WTC11 (cell line): ENCODE results near the gene PLCXD1. TPM values are rescaled to one million over a fixed set of nuclear protein-coding genes. Genes with fewer than 3 reads are reported as not detected.

Source experiments
- ATAC-seq: fragments of 200-7000 bp; cut with Tn5 transposase; 2 replicates; pipeline ENCODE4 v1.10.0; 2021; ENCODE audit warnings: mild to moderate bottlenecking, moderate library complexity
- CTCF ChIA-PET: fragments of 300-600 bp; sonication (Branson Sonifier 250); formaldehyde crosslinking; loops from one replicate; lab custom pipeline; 2021; ENCODE audit warnings: antibody characterized with exemption; lab: Charles Lee
- POLR2A ChIA-PET: fragments of 350-600 bp; sonication (Branson Sonifier 250); formaldehyde crosslinking; loops from one replicate; lab custom pipeline; 2021; ENCODE audit warnings: antibody characterized with exemption; lab: Charles Lee
- DNase-seq: peaks from one replicate; pipeline ENCODE4 v3.0.0; 2021; ENCODE audit warnings: low spot score
- H3K27ac Mint-ChIP-seq: 2 replicates; pipeline ENCODE4 v1.8.0; 2021; ENCODE audit warnings: mixed read lengths
- H3K27me3 Mint-ChIP-seq: 2 replicates; pipeline ENCODE4 v1.8.0; 2021; ENCODE audit warnings: low read depth, mild to moderate bottlenecking, moderate library complexity, mixed read lengths
- H3K36me3 Mint-ChIP-seq: 2 replicates; pipeline ENCODE4 v1.8.0; 2021; ENCODE audit warnings: mixed read lengths
- H3K4me1 Mint-ChIP-seq: 2 replicates; pipeline ENCODE4 v1.8.0; 2022; ENCODE audit warnings: mixed read lengths
- H3K4me3 Mint-ChIP-seq: 2 replicates; pipeline ENCODE4 v1.8.0; 2021; ENCODE audit warnings: mild to moderate bottlenecking, moderate library complexity, mixed read lengths
- H3K9me3 Mint-ChIP-seq: 2 replicates; pipeline ENCODE4 v1.8.0; 2021; ENCODE audit warnings: mixed read lengths
- EMX1 ChIP-seq: fragments of 250-450 bp; sonication (Bioruptor Pico); IDR thresholded peaks from 2 replicates; pipeline ENCODE4 v1.8.0; 2021; ENCODE audit warnings: mild to moderate bottlenecking
- GABPB1 ChIP-seq: sonication (generic); formaldehyde crosslinking; IDR thresholded peaks from 2 replicates; pipeline ENCODE4 v1.8.1; 2023; ENCODE audit warnings: mild to moderate bottlenecking, missing genetic modification reagents
- IRF2 ChIP-seq: sonication (generic); formaldehyde crosslinking; IDR thresholded peaks from 2 replicates; pipeline ENCODE4 v1.8.0; 2022; ENCODE audit warnings: low read depth, missing genetic modification reagents, borderline replicate concordance
- JAZF1 ChIP-seq: fragments of 250-450 bp; sonication (Bioruptor Pico); IDR thresholded peaks from 2 replicates; pipeline ENCODE4 v1.9.0; 2021; ENCODE audit warnings: moderate library complexity, mild to moderate bottlenecking, inconsistent platforms
- SOX15 ChIP-seq: fragments of 250-450 bp; sonication (Bioruptor Pico); IDR thresholded peaks from 2 replicates; pipeline ENCODE4 v1.9.0; 2021; ENCODE audit warnings: mild to moderate bottlenecking
- ZNF232 ChIP-seq: sonication (generic); formaldehyde crosslinking; IDR thresholded peaks from 2 replicates; pipeline ENCODE4 v1.8.0; 2022; ENCODE audit warnings: mild to moderate bottlenecking, missing genetic modification reagents
- ZNF416 ChIP-seq: fragments of 250-450 bp; sonication (Bioruptor Pico); IDR thresholded peaks from 2 replicates; pipeline ENCODE4 v1.9.0; 2021; ENCODE audit warnings: mild to moderate bottlenecking, inconsistent platforms
- total RNA-seq: library from RNA; stranded (reverse); gene quantifications from 3 replicates; pipeline ENCODE4 v1.2.3, GENCODE V29; 2021
- TF ChIP-seq, protein P1 (sequence below): fragments of 250-450 bp; sonication (Bioruptor Pico); IDR thresholded peaks from 2 replicates; pipeline ENCODE4 v1.9.0; 2021; ENCODE audit warnings: moderate library complexity, mild to moderate bottlenecking, inconsistent platforms, borderline replicate concordance
- TF ChIP-seq, protein P2 (sequence below): fragments of 250-450 bp; sonication (Bioruptor Pico); IDR thresholded peaks from 2 replicates; pipeline ENCODE4 v1.8.0; 2021; ENCODE audit warnings: mild to moderate bottlenecking
- TF ChIP-seq, protein P3 (sequence below): sonication (generic); formaldehyde crosslinking; IDR thresholded peaks from 2 replicates; pipeline ENCODE4 v1.8.1; 2022; ENCODE audit warnings: low read depth, mild to moderate bottlenecking, moderate library complexity, missing genetic modification reagents, borderline replicate concordance
- TF ChIP-seq, protein P4 (sequence below): fragments of 250-450 bp; sonication (Bioruptor Pico); conservative IDR thresholded peaks from 2 replicates; pipeline ENCODE4 v1.9.0; 2021; ENCODE audit warnings: mild to moderate bottlenecking
- TF ChIP-seq, protein P5 (sequence below): sonication (generic); formaldehyde crosslinking; IDR thresholded peaks from 2 replicates; pipeline ENCODE4 v1.8.1; 2023; ENCODE audit warnings: mild to moderate bottlenecking, missing genetic modification reagents, moderate library complexity
- TF ChIP-seq, protein P6 (sequence below): fragments of 250-450 bp; sonication (Bioruptor Pico); IDR thresholded peaks from 2 replicates; pipeline ENCODE4 v2.1.2; 2022; ENCODE audit warnings: mild to moderate bottlenecking, moderate library complexity

The PLCXD1 gene
- total RNA-seq, 1 experiment from 2014 or later, result 131 TPM

DNA sequence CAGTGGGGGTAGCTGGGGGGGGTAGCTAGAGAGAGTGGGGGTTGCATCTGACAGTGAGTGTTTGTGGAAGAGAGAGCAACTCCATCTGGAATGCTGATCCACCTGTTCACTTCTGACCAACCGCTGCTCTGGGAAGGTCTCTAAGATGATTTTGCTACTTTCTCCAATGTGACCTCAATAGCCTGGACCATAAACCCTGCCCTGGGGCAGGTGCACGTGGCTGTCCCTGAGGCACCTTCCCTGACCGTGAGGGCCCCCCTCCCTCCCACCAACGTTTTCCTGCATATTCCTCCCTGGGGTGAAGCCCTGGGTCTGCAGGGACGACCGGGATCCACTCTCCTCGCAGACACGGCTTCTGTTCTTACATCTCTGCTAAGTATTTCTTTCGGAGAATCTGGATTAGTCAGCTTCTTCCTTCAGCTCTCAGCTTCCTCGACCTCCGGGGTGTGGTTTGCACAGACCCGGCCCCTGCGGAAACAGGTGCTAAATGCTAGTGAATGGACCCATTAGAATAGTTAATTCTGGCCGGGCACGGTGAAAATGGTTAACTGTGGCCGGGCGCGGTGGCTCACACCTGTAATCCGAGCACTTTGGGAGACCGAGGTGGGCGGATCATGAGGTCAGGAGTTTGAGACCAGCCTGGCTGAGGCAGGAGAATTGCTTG is 21.4 kb upstream of the PLCXD1 start:
- no peak for DNase-seq
- Mint-ChIP-seq H3K4me3 (peak overlapping the region; percentile 34; the same call in 1 of the 2 replicates), H3K36me3 (no peaks in the 10 kb centered on the region), H3K4me1 (peaks cover 10% of the 10 kb centered on the region), H3K27me3 (no peaks in the 10 kb centered on the region), H3K27ac (no peak overlapping the region), H3K9me3 (no peaks in the 10 kb centered on the region)
- ChIA-PET POLR2A (no interaction called here), CTCF (no interaction called here)
- TF ChIP-seq IRF2 (CRISPR knock-in tag), result no peak
- no peak for TF ChIP-seq ZNF232 (CRISPR knock-in tag)
- TF ChIP-seq, protein P1, sequence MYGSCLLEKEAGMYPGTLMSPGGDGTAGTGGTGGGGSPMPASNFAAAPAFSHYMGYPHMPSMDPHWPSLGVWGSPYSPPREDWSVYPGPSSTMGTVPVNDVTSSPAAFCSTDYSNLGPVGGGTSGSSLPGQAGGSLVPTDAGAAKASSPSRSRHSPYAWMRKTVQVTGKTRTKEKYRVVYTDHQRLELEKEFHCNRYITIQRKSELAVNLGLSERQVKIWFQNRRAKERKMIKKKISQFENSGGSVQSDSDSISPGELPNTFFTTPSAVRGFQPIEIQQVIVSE (CRISPR knock-in tag), result no peak
- TF ChIP-seq, protein P2, sequence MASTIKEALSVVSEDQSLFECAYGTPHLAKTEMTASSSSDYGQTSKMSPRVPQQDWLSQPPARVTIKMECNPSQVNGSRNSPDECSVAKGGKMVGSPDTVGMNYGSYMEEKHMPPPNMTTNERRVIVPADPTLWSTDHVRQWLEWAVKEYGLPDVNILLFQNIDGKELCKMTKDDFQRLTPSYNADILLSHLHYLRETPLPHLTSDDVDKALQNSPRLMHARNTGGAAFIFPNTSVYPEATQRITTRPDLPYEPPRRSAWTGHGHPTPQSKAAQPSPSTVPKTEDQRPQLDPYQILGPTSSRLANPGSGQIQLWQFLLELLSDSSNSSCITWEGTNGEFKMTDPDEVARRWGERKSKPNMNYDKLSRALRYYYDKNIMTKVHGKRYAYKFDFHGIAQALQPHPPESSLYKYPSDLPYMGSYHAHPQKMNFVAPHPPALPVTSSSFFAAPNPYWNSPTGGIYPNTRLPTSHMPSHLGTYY (CRISPR knock-in tag), result no peak
- TF ChIP-seq, protein P3, sequence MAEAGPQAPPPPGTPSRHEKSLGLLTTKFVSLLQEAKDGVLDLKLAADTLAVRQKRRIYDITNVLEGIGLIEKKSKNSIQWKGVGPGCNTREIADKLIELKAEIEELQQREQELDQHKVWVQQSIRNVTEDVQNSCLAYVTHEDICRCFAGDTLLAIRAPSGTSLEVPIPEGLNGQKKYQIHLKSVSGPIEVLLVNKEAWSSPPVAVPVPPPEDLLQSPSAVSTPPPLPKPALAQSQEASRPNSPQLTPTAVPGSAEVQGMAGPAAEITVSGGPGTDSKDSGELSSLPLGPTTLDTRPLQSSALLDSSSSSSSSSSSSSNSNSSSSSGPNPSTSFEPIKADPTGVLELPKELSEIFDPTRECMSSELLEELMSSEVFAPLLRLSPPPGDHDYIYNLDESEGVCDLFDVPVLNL (CRISPR knock-in tag), result no peak
- no peak for TF ChIP-seq ZNF416 (CRISPR knock-in tag)
- TF ChIP-seq EMX1, result no peak
- TF ChIP-seq SOX15 (CRISPR knock-in tag), result no peak
- no peak for TF ChIP-seq JAZF1 (CRISPR knock-in tag)
- TF ChIP-seq, protein P4, sequence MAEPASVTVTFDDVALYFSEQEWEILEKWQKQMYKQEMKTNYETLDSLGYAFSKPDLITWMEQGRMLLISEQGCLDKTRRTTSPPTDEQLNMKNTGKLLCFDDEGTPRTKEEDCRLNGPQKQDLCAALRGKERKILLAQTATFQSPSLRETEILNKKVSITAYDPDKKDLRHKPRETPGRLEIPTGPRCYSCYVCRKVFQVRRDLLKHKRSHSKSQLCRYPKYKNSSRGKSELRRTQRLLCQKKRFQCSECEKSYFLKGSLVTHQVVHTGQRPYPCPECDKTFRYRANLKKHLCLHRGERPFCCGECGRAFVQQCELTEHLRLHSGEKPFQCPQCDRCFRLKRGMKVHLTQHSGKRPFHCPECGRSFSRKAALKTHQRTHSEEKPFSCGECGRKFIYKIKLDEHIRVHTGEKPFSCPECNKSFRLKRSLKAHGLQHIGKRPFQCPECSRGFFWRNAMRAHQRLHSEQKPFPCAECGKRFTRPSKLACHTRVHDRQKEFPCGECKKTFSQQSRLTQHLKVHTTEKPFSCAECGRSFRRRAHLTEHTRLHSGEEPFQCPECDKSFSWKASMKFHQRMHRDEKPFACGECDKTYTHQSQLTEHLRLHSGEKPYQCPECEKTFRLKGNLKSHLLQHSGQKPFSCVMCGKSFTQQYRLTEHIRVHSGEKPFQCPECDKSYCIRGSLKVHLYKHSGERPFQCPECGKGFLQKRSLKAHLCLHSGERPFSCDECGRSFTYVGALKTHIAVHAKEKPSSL, result no peak
- peak; percentile 37 for ATAC-seq

DNA sequence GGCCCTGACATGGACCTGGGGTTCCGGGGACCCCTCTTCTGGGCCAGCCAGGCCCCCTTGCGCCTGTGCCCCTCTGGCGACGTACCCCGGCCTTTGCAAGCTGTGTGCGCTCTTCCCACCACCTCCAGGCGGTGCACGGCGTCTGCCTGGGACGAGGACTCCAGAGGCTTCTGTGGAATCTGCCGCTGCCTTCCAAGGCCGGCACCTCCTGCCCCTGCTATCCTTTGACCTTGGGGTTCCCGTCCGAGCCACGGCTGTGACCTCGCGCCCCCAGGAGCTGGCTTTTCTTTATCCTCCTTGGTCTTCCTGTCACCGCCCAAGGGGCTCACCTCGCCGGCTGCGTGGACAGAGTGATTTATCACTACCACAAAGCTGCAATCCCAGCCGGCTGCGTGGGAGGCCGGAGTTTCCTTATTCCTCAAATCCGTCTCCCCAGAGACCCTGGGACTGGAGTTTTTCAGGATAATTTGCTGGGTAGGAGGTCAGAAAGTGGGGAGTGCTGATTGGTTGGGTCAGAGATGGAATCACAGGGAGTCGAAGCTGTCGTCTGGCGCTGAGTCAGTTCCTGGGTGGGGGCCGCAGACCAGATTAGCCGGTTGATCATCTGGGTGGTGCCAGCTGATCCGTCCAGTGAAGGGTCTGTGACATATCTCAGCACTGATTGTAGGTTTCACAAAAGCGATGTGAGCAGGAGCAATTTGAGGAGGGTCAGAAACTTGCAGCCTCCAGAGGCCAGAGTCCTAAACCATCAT is 19.8 kb upstream of the PLCXD1 start:
- 0 out of 2 replicates have a peak, but pooled peaks have one; percentile 12 for TF ChIP-seq GABPB1 (CRISPR knock-in tag)
- TF ChIP-seq, protein P5, sequence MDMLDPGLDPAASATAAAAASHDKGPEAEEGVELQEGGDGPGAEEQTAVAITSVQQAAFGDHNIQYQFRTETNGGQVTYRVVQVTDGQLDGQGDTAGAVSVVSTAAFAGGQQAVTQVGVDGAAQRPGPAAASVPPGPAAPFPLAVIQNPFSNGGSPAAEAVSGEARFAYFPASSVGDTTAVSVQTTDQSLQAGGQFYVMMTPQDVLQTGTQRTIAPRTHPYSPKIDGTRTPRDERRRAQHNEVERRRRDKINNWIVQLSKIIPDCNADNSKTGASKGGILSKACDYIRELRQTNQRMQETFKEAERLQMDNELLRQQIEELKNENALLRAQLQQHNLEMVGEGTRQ (CRISPR knock-in tag), result no peak
- TF ChIP-seq, protein P6, sequence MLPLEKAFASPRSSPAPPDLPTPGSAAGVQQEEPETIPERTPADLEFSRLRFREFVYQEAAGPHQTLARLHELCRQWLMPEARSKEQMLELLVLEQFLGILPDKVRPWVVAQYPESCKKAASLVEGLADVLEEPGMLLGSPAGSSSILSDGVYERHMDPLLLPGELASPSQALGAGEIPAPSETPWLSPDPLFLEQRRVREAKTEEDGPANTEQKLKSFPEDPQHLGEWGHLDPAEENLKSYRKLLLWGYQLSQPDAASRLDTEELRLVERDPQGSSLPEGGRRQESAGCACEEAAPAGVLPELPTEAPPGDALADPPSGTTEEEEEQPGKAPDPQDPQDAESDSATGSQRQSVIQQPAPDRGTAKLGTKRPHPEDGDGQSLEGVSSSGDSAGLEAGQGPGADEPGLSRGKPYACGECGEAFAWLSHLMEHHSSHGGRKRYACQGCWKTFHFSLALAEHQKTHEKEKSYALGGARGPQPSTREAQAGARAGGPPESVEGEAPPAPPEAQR (CRISPR knock-in tag), result no peak
- Mint-ChIP-seq H3K9me3 (no peaks in the 10 kb centered on the region), H3K36me3 (no peaks in the 10 kb centered on the region), H3K4me1 (peaks cover 10% of the 10 kb centered on the region), H3K27ac (no peak overlapping the region), H3K4me3 (no peak overlapping the region), H3K27me3 (no peaks in the 10 kb centered on the region)
- POLR2A ChIA-PET, result no interaction called here
- ATAC-seq, result peak; percentile 68
- peak; percentile 5 for DNase-seq
- CTCF ChIA-PET, result no interaction called here
